Measurements from ENCODE around the gene CLIC4.

CLIC4 gene

GRCh38 chr1:24862775-24863483, 117.7 kb downstream of the CLIC4 start:
- no peak for DNase-seq

GRCh38 chr1:24864370-24864777, 119.1 kb downstream of the CLIC4 start:
- DNase-seq: no peak

GRCh38 chr1:24865168-24865567, 119.9 kb downstream of the CLIC4 start:
- no peak for DNase-seq

GRCh38 chr1:24865587-24865986, 120.3 kb downstream of the CLIC4 start:
- no peak for DNase-seq

- no peak for DNase-seq
Observed at GRCh38 chr1:24866211-24867083, 121.2 kb downstream of the CLIC4 start.

GRCh38 chr1:24867084-24867870, 122.0 kb downstream of the CLIC4 start:
- no peak for DNase-seq

GRCh38 chr1:24868016-24868875, 123.0 kb downstream of the CLIC4 start:
- DNase-seq: no peak

- DNase-seq: no peak
Observed at GRCh38 chr1:24870551-24871195, 125.4 kb downstream of the CLIC4 start.

GRCh38 chr1:24871306-24871901, 126.2 kb downstream of the CLIC4 start:
- DNase-seq: no peak

GRCh38 chr1:24872061-24872850, 127.0 kb downstream of the CLIC4 start:
- no peak for DNase-seq

GRCh38 chr1:24873148-24873547, 127.9 kb downstream of the CLIC4 start:
- DNase-seq: no peak

- no peak for DNase-seq
Observed at GRCh38 chr1:24874056-24874455, 128.8 kb downstream of the CLIC4 start.

- no peak for DNase-seq
Observed at GRCh38 chr1:24874611-24875234, 129.5 kb downstream of the CLIC4 start.

GRCh38 chr1:24875257-24875656, 130.0 kb downstream of the CLIC4 start:
- no peak for DNase-seq

- no peak for DNase-seq
Observed at GRCh38 chr1:24875991-24876506, 130.8 kb downstream of the CLIC4 start.

- DNase-seq: no peak
Observed at GRCh38 chr1:24878045-24878444, 132.8 kb downstream of the CLIC4 start.

GRCh38 chr1:24878775-24879742, 133.8 kb downstream of the CLIC4 start:
- DNase-seq: no peak

GRCh38 chr1:24881034-24881433, 135.8 kb downstream of the CLIC4 start:
- no peak for DNase-seq

GRCh38 chr1:24884751-24885150, 139.5 kb downstream of the CLIC4 start:
- no peak for DNase-seq

Measured in stimulated activated CD4-positive, alpha-beta T cell treated with anti-CD3 and anti-CD28 coated beads, Interleukin-4, amount 100 ng/mL, for 24 hours (primary cell).